K562 (cell line): ENCODE results near the gene METTL18. TPM values are rescaled to one million over a fixed set of nuclear protein-coding genes. Genes with fewer than 3 reads are reported as not detected.

ENCODE experiments used
- ARNT ChIP-seq, 2 experiments: fragments of 450-650 bp; IDR thresholded peaks; 2 replicates each; pipeline ENCODE4 v1.6.1; 2016; ENCODE audit warnings: mild to moderate bottlenecking in 1 of 2
- POLR2H ChIP-seq: IDR thresholded peaks from 2 replicates; pipeline ENCODE4 v1.6.1; 2016; ENCODE audit warnings: missing genetic modification characterization, low read depth, mild to moderate bottlenecking, control low read depth, missing compliant biosample characterization, moderate library complexity
- THRAP3 ChIP-seq: fragments of 450-650 bp; IDR thresholded peaks from 2 replicates; pipeline ENCODE4 v1.6.1; 2016; ENCODE audit warnings: mild to moderate bottlenecking, inconsistent platforms, borderline replicate concordance
- ZNF41 ChIP-seq: fragments of 250-450 bp; sonication (Bioruptor Pico); conservative IDR thresholded peaks from 2 replicates; pipeline ENCODE4 v1.4.0; 2020; ENCODE audit warnings: mild to moderate bottlenecking
- polyA plus RNA-seq, 8 experiments: library from polyadenylated mRNA; depleted of rRNA in 4 of 8; stranded (reverse) in 5 of 8; unstranded in 3 of 8; fragments of >200 nt; fragmentation: Nextera tagmentation in 2 of 8; fragmentation: Illumina TruSeq in 1 of 8; extraction: Ambion mirVana in 2 of 8; extraction: Trizol in 1 of 8; gene quantifications; 2 replicates each; pipeline versions ENCODE4 v1.2.1 to v1.2.3, GENCODE V29; 2011 to 2014; ENCODE audit warnings: inconsistent platforms in 1 of 8, missing spikeins in 1 of 8
- total RNA-seq, 7 experiments: library from RNA; depleted of rRNA in 6 of 7; stranded (reverse); fragments of >200 nt in 6 of 7; fragmentation: Illumina TruSeq in 2 of 7; extraction: Trizol in 2 of 7; gene quantifications; 2 replicates each; pipeline versions ENCODE4 v1.2.1 to v1.2.3, GENCODE V29; 2011 to 2021; ENCODE audit warnings: low replicate concordance in 1 of 7
- TF ChIP-seq, protein P1 (sequence below): fragments of 450-650 bp; formaldehyde crosslinking; IDR thresholded peaks from 2 replicates; pipeline ENCODE4 v1.4.0; 2022; ENCODE audit warnings: mild to moderate bottlenecking, moderate library complexity
- TF ChIP-seq, protein P2 (sequence below): fragments of 450-650 bp; conservative IDR thresholded peaks from 2 replicates; pipeline ENCODE4 v1.6.1; 2016; ENCODE audit warnings: missing genetic modification characterization, low read depth, mild to moderate bottlenecking, control low read depth, missing compliant biosample characterization
- TF ChIP-seq, protein P3 (sequence below), 2 experiments: fragments of 450-650 bp in 1 of 2; IDR thresholded peaks; 2 replicates each; pipeline ENCODE4 v1.6.1; 2011 to 2017; ENCODE audit warnings: low read depth in 2 of 2, antibody characterized with exemption in 1 of 2, borderline replicate concordance in 1 of 2, low read length in 1 of 2, mild to moderate bottlenecking in 1 of 2, mixed read lengths in 1 of 2; ENCODE audit not compliant: control insufficient read depth in 1 of 2
- TF ChIP-seq, protein P4 (sequence below): fragments of 450-650 bp; IDR thresholded peaks from 2 replicates; pipeline ENCODE4 v1.6.1; 2016; ENCODE audit warnings: missing biosample characterization, missing genetic modification characterization
- TF ChIP-seq, protein P5 (sequence below): sonication (generic); formaldehyde crosslinking; IDR thresholded peaks from 2 replicates; pipeline ENCODE4 v1.8.0; 2023; ENCODE audit warnings: mild to moderate bottlenecking, missing genetic modification reagents
- TF ChIP-seq, protein P6 (sequence below): fragments of 450-650 bp; IDR thresholded peaks from 2 replicates; pipeline ENCODE4 v1.7.1; 2018; ENCODE audit warnings: mild to moderate bottlenecking, low read depth; ENCODE audit not compliant: partially characterized antibody
- TF ChIP-seq, protein P7 (sequence below): fragments of 450-650 bp; IDR thresholded peaks from 2 replicates; pipeline ENCODE4 v1.6.1; 2018; ENCODE audit warnings: mild to moderate bottlenecking, low read depth; ENCODE audit not compliant: partially characterized antibody

Gene METTL18
- total and polyA plus RNA-seq, 9 of the 15 experiments (the other 6 are each of a cell fraction or from before 2014, with no cell fraction given): 9.5 to 40.2 (median 14.7) TPM

DNA sequence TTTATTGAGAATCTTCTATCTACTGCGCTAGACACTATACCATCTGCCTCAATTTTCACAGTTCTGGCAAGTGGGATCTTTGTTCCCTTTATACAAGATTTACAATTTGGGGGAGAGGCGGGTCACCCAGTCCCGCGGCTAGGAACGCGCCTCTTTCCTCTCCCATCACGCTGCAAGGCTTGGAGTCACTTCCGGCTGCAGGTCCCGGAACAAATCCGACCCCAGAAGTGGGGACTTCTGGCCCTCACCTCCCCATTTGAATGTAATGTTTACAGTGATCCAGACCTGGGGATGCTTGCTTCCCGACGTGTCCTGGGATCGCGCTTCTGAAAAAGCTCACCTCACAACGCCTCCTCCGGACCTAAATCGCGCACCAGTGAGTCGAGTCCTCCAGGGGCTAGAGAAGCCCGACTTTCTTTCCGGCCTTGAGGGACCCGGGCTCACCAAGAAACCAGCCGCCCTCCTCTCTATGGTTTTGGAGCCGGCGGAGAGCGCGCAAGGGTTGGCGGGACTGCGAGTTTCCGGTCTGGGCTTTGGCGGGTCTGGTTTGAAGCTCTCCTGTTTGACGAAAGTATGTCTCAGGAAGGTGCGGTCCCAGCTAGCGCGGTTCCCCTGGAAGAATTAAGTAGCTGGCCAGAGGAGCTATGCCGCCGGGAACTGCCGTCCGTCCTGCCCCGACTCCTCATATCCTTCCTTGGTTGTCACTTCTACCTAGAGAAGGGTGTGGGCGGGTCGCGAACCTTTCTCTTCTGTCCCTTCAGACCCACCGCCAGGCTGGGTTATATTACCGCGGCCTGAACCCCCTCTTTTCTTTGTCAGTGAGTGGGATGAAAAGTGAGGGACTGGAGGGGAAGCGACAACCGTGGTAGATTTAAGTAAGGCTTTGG is at the start of gene METTL18 (continued):
- TF ChIP-seq ZNF41 (no peak), ARNT (IDR thresholded peaks at IDR 0.05) (peak; percentile 66 to 87; a peak in 3 of 4 replicates), THRAP3 (no peak), POLR2H (tag) (peak; percentile 79; the same call in 1 of the 2 replicates)
- TF ChIP-seq, protein P1, sequence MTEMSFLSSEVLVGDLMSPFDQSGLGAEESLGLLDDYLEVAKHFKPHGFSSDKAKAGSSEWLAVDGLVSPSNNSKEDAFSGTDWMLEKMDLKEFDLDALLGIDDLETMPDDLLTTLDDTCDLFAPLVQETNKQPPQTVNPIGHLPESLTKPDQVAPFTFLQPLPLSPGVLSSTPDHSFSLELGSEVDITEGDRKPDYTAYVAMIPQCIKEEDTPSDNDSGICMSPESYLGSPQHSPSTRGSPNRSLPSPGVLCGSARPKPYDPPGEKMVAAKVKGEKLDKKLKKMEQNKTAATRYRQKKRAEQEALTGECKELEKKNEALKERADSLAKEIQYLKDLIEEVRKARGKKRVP (CRISPR knock-in tag): no peak; the same call in 1 of the 2 replicates
- TF ChIP-seq, protein P2, sequence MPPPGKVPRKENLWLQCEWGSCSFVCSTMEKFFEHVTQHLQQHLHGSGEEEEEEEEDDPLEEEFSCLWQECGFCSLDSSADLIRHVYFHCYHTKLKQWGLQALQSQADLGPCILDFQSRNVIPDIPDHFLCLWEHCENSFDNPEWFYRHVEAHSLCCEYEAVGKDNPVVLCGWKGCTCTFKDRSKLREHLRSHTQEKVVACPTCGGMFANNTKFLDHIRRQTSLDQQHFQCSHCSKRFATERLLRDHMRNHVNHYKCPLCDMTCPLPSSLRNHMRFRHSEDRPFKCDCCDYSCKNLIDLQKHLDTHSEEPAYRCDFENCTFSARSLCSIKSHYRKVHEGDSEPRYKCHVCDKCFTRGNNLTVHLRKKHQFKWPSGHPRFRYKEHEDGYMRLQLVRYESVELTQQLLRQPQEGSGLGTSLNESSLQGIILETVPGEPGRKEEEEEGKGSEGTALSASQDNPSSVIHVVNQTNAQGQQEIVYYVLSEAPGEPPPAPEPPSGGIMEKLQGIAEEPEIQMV: no peak
- TF ChIP-seq, protein P3, sequence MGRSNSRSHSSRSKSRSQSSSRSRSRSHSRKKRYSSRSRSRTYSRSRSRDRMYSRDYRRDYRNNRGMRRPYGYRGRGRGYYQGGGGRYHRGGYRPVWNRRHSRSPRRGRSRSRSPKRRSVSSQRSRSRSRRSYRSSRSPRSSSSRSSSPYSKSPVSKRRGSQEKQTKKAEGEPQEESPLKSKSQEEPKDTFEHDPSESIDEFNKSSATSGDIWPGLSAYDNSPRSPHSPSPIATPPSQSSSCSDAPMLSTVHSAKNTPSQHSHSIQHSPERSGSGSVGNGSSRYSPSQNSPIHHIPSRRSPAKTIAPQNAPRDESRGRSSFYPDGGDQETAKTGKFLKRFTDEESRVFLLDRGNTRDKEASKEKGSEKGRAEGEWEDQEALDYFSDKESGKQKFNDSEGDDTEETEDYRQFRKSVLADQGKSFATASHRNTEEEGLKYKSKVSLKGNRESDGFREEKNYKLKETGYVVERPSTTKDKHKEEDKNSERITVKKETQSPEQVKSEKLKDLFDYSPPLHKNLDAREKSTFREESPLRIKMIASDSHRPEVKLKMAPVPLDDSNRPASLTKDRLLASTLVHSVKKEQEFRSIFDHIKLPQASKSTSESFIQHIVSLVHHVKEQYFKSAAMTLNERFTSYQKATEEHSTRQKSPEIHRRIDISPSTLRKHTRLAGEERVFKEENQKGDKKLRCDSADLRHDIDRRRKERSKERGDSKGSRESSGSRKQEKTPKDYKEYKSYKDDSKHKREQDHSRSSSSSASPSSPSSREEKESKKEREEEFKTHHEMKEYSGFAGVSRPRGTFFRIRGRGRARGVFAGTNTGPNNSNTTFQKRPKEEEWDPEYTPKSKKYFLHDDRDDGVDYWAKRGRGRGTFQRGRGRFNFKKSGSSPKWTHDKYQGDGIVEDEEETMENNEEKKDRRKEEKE (IDR thresholded peaks at IDR 0.05; ENCODE audit: borderline replicate concordance in 1 of 2, control insufficient read depth in 1 of 2, low read depth in 2 of 2, low read length in 1 of 2): peak in 1 of 2 experiments; percentile 91; a peak in 2 of 4 replicates
- TF ChIP-seq, protein P4, sequence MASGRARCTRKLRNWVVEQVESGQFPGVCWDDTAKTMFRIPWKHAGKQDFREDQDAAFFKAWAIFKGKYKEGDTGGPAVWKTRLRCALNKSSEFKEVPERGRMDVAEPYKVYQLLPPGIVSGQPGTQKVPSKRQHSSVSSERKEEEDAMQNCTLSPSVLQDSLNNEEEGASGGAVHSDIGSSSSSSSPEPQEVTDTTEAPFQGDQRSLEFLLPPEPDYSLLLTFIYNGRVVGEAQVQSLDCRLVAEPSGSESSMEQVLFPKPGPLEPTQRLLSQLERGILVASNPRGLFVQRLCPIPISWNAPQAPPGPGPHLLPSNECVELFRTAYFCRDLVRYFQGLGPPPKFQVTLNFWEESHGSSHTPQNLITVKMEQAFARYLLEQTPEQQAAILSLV (tag): no peak
- TF ChIP-seq, protein P5, sequence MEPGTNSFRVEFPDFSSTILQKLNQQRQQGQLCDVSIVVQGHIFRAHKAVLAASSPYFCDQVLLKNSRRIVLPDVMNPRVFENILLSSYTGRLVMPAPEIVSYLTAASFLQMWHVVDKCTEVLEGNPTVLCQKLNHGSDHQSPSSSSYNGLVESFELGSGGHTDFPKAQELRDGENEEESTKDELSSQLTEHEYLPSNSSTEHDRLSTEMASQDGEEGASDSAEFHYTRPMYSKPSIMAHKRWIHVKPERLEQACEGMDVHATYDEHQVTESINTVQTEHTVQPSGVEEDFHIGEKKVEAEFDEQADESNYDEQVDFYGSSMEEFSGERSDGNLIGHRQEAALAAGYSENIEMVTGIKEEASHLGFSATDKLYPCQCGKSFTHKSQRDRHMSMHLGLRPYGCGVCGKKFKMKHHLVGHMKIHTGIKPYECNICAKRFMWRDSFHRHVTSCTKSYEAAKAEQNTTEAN: no peak
- TF ChIP-seq, protein P6, sequence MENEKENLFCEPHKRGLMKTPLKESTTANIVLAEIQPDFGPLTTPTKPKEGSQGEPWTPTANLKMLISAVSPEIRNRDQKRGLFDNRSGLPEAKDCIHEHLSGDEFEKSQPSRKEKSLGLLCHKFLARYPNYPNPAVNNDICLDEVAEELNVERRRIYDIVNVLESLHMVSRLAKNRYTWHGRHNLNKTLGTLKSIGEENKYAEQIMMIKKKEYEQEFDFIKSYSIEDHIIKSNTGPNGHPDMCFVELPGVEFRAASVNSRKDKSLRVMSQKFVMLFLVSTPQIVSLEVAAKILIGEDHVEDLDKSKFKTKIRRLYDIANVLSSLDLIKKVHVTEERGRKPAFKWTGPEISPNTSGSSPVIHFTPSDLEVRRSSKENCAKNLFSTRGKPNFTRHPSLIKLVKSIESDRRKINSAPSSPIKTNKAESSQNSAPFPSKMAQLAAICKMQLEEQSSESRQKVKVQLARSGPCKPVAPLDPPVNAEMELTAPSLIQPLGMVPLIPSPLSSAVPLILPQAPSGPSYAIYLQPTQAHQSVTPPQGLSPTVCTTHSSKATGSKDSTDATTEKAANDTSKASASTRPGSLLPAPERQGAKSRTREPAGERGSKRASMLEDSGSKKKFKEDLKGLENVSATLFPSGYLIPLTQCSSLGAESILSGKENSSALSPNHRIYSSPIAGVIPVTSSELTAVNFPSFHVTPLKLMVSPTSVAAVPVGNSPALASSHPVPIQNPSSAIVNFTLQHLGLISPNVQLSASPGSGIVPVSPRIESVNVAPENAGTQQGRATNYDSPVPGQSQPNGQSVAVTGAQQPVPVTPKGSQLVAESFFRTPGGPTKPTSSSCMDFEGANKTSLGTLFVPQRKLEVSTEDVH: peak; percentile 85
- TF ChIP-seq, protein P7, sequence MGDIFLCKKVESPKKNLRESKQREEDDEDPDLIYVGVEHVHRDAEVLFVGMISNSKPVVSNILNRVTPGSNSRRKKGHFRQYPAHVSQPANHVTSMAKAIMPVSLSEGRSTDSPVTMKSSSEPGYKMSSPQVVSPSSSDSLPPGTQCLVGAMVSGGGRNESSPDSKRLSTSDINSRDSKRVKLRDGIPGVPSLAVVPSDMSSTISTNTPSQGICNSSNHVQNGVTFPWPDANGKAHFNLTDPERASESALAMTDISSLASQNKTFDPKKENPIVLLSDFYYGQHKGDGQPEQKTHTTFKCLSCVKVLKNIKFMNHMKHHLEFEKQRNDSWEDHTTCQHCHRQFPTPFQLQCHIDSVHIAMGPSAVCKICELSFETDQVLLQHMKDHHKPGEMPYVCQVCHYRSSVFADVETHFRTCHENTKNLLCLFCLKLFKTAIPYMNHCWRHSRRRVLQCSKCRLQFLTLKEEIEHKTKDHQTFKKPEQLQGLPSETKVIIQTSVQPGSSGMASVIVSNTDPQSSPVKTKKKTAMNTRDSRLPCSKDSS: no peak
